Measurements from ENCODE around the gene BZW2.
A peak's percentile ranks its signal among the peaks of the same experiment; 100 is the strongest.

BZW2 gene

DNA sequence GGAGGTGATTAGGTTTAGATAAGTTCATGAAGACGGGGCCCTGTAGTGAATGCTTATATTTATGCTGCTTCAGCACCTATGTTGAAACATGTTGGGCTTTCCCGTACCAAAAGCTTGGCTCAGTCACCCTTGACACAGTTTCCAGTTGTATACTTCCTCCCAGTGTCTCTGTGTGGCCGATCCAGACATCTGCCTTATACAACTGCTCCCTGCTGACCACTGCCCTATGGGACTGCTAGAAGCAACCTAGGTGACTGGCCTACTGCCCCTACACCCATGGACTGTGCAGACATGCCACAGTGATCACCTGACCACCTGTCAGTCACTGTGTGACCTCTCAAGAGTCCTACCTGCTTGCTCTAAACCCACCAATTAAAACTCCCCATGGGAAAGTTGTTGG is 85.0 kb downstream of the BZW2 start:
- Histone ChIP-seq H2AFZ (peak overlapping the region; percentile 15), H3K27me3 (ENCODE audit: control insufficient read depth, insufficient read depth, low read length) (no peaks in the 10 kb centered on the region), H3K4me3 (ENCODE audit: low read depth, low read length) (no peak overlapping the region), H3K4me1 (peaks cover 6% of the 10 kb centered on the region), H3K9me3 (ENCODE audit: control insufficient read depth, low read length) (no peaks in the 10 kb centered on the region), H3K4me2 (ENCODE audit: low read length) (no peak overlapping the region), H3K79me2 (no peaks in the 10 kb centered on the region), H3K9ac (no peak overlapping the region), H3K27ac (no peak overlapping the region), H3K36me3 (ENCODE audit: control insufficient read depth, insufficient read depth, low read length) (no peaks in the 10 kb centered on the region)
- TF ChIP-seq CTCF (IDR thresholded peaks at IDR 0.05) = no peak

- no peak for TF ChIP-seq CTCF (IDR thresholded peaks at IDR 0.05)
- peaks cover 13% of the 10 kb centered on the region for H3K4me1 ChIP-seq
- no peaks in the 10 kb centered on the region for H3K36me3 ChIP-seq (ENCODE audit: control insufficient read depth, insufficient read depth, low read length)
- H3K9ac ChIP-seq = no peak overlapping the region
- H3K79me2 ChIP-seq = no peaks in the 10 kb centered on the region
- no peaks in the 10 kb centered on the region for H3K9me3 ChIP-seq (ENCODE audit: control insufficient read depth, low read length)
- H3K4me3 ChIP-seq (ENCODE audit: low read depth, low read length) = no peak overlapping the region
- no peak overlapping the region for H2AFZ ChIP-seq
- no peaks in the 10 kb centered on the region for H3K27me3 ChIP-seq (ENCODE audit: control insufficient read depth, insufficient read depth, low read length)
- H3K4me2 ChIP-seq (ENCODE audit: low read length) = no peak overlapping the region
- no peak overlapping the region for H3K27ac ChIP-seq
Measured at GRCh38 chr7:16732828-16733227, 86.8 kb downstream of the BZW2 start.

GRCh38 chr7:16734148-16734726 is 88.3 kb downstream of the BZW2 start:
- Histone ChIP-seq H3K4me2 (ENCODE audit: low read length) (peak overlapping the region; percentile 38), H3K27ac (peak overlapping the region; percentile 84), H3K4me3 (ENCODE audit: low read depth, low read length) (peak overlapping the region; percentile 39), H2AFZ (peak overlapping the region; percentile 68), H3K27me3 (ENCODE audit: control insufficient read depth, insufficient read depth, low read length) (no peaks in the 10 kb centered on the region), H3K4me1 (peaks cover 13% of the 10 kb centered on the region), H3K36me3 (ENCODE audit: control insufficient read depth, insufficient read depth, low read length) (no peaks in the 10 kb centered on the region), H3K79me2 (no peaks in the 10 kb centered on the region), H3K9ac (no peak overlapping the region), H3K9me3 (ENCODE audit: control insufficient read depth, low read length) (no peaks in the 10 kb centered on the region)
- TF ChIP-seq CTCF (IDR thresholded peaks at IDR 0.05) = no peak

GRCh38 chr7:16735020-16735419 is 89.0 kb downstream of the BZW2 start:
- Histone ChIP-seq H3K4me3 (ENCODE audit: low read depth, low read length) (peak overlapping the region; percentile 39), H3K27me3 (ENCODE audit: control insufficient read depth, insufficient read depth, low read length) (no peaks in the 10 kb centered on the region), H3K4me2 (ENCODE audit: low read length) (peak overlapping the region; percentile 38), H3K4me1 (peaks cover 13% of the 10 kb centered on the region), H3K9ac (no peak overlapping the region), H2AFZ (peak overlapping the region; percentile 68), H3K36me3 (ENCODE audit: control insufficient read depth, insufficient read depth, low read length) (no peaks in the 10 kb centered on the region), H3K27ac (peak overlapping the region; percentile 84), H3K79me2 (no peaks in the 10 kb centered on the region), H3K9me3 (ENCODE audit: control insufficient read depth, low read length) (no peaks in the 10 kb centered on the region)
- TF ChIP-seq CTCF (IDR thresholded peaks at IDR 0.05) = no peak

- Histone ChIP-seq H3K27ac (no peak overlapping the region), H3K36me3 (ENCODE audit: control insufficient read depth, insufficient read depth, low read length) (no peaks in the 10 kb centered on the region), H3K4me2 (ENCODE audit: low read length) (no peak overlapping the region), H3K9me3 (ENCODE audit: control insufficient read depth, low read length) (no peaks in the 10 kb centered on the region), H2AFZ (no peak overlapping the region), H3K9ac (no peak overlapping the region), H3K27me3 (ENCODE audit: control insufficient read depth, insufficient read depth, low read length) (no peaks in the 10 kb centered on the region), H3K4me1 (peaks cover 13% of the 10 kb centered on the region), H3K4me3 (ENCODE audit: low read depth, low read length) (no peak overlapping the region), H3K79me2 (no peaks in the 10 kb centered on the region)
- no peak for TF ChIP-seq CTCF (IDR thresholded peaks at IDR 0.05)
Measured at GRCh38 chr7:16738011-16738688, 92.2 kb downstream of the BZW2 start.

All from parathyroid adenoma (tissue), 2 donors.